Activated CD4-positive, alpha-beta T cell treated with anti-CD3 and anti-CD28 coated beads for 36 hours (primary cell): ENCODE data around the gene PTX4. TPM values are rescaled to one million over a fixed set of nuclear protein-coding genes. Genes with fewer than 3 reads are reported as not detected.

Experiments used
- ATAC-seq: fragments of 200-7000 bp; cut with Tn5 transposase; one replicate; pipeline ENCODE4 v1.10.0; 2021; ENCODE audit warnings: mild to moderate bottlenecking, moderate library complexity
- CTCF ChIA-PET: fragments of 350-600 bp; sonication (Branson Sonifier 250); formaldehyde crosslinking; loops from one replicate; lab custom pipeline; 2021; ENCODE audit warnings: antibody characterized with exemption; lab: Charles Lee
- POLR2A ChIA-PET: fragments of 350-600 bp; sonication (Branson Sonifier 250); formaldehyde crosslinking; loops from one replicate; lab custom pipeline; 2021; ENCODE audit warnings: antibody characterized with exemption, inconsistent platforms; lab: Charles Lee
- DNase-seq: peaks from one replicate; pipeline ENCODE4 v3.0.0-alpha.2; 2020
- H3K27ac Mint-ChIP-seq: one replicate; pipeline ENCODE4 v1.8.0; 2021; ENCODE audit warnings: mixed read lengths
- H3K27me3 Mint-ChIP-seq: one replicate; pipeline ENCODE4 v1.8.0; 2021; ENCODE audit warnings: mixed read lengths
- H3K36me3 Mint-ChIP-seq: one replicate; pipeline ENCODE4 v1.8.0; 2021; ENCODE audit warnings: low read depth, mixed read lengths
- H3K4me1 Mint-ChIP-seq: one replicate; pipeline ENCODE4 v1.8.0; 2021; ENCODE audit warnings: mixed read lengths
- H3K4me3 Mint-ChIP-seq: one replicate; pipeline ENCODE4 v1.8.0; 2021; ENCODE audit warnings: mild to moderate bottlenecking, moderate library complexity, mixed read lengths
- H3K9me3 Mint-ChIP-seq: one replicate; pipeline ENCODE4 v1.8.0; 2021; ENCODE audit warnings: low read depth, mixed read lengths
- intact Hi-C, 2 experiments: fragments of 100-400 bp; cut with DNase I in 1 of 2; cut with micrococcal nuclease in 1 of 2; formaldehyde crosslinking; loops; one replicate each; pipeline versions ENCODE4 v1.14.2 to v1.15.1; 2022 to 2024; cut with DNase I, micrococcal nuclease
- total RNA-seq, 2 experiments: library from RNA; stranded (reverse); gene quantifications; one replicate each; pipeline ENCODE4 v1.2.3, GENCODE V29; 2021

The PTX4 gene
- not detected for total RNA-seq

- ChIA-PET POLR2A (no interaction called here), CTCF (no interaction called here)
- intact Hi-C loops = no loop called here
- peaks cover 8% of the 10 kb centered on the region for H3K4me1 Mint-ChIP-seq
- no peak within 1 kb of the TSS for H3K27ac Mint-ChIP-seq
- no peaks in the 10 kb centered on the region for H3K9me3 Mint-ChIP-seq
- no peak within 1 kb of the TSS for H3K4me3 Mint-ChIP-seq
- H3K36me3 Mint-ChIP-seq = no peaks in the 10 kb centered on the region
- no peak for DNase-seq
- ATAC-seq = no peak
- no peaks in the 10 kb centered on the region for H3K27me3 Mint-ChIP-seq
These were observed at the start of gene PTX4 for GRCh38 chr16:1488619-1489018. Gene PTX4, minus strand, starts transcription at chr16:1488944. Its CDS starts 35 bp downstream, at chr16:1488909.

- Mint-ChIP-seq H3K27ac (peak overlapping the region; percentile 94), H3K9me3 (no peaks in the 10 kb centered on the region), H3K36me3 (peaks cover 46% of the 10 kb centered on the region), H3K4me1 (peaks cover 57% of the 10 kb centered on the region), H3K27me3 (no peaks in the 10 kb centered on the region), H3K4me3 (peak overlapping the region; percentile 95)
- DNase-seq = peak; percentile 60
- peak; percentile 3 for ATAC-seq
- POLR2A ChIA-PET = no interaction called here
- intact Hi-C loops = loop anchor here in 1 of 2 experiments (5.0 kb wide), 1 partner anchor 74 kb away; the partner anchor contains the start of genes CRAMP1 and IFT140
- CTCF ChIA-PET = interaction anchor here (0.7 to 1.3 kb wide), 3 partner anchors 24 to 178 kb away, joined by 3 to 4 read pairs (median 4); no protein-coding TSS in a partner anchor
These were observed 49.1 kb upstream of the PTX4 start for GRCh38 chr16:1537763-1538289.

- Mint-ChIP-seq H3K36me3 (peaks cover 45% of the 10 kb centered on the region), H3K4me3 (peak overlapping the region; percentile 95), H3K4me1 (peaks cover 56% of the 10 kb centered on the region), H3K27me3 (no peaks in the 10 kb centered on the region), H3K27ac (peak overlapping the region; percentile 94), H3K9me3 (no peaks in the 10 kb centered on the region)
- ATAC-seq = no peak
- intact Hi-C loops = loop anchor here in 1 of 2 experiments (5.0 kb wide), 1 partner anchor 75 kb away; the partner anchor contains the start of genes CRAMP1 and IFT140
- ChIA-PET CTCF (interaction anchor here (0.9 kb wide), 1 partner anchor 23 kb away, joined by 4 read pairs; no protein-coding TSS in a partner anchor), POLR2A (no interaction called here)
- no peak for DNase-seq
These were observed 48.4 kb upstream of the PTX4 start for GRCh38 chr16:1537138-1537577.

- Mint-ChIP-seq H3K36me3 (peaks cover 45% of the 10 kb centered on the region), H3K27ac (peak overlapping the region; percentile 94), H3K4me3 (peak overlapping the region; percentile 95), H3K4me1 (peaks cover 52% of the 10 kb centered on the region), H3K9me3 (no peaks in the 10 kb centered on the region), H3K27me3 (no peaks in the 10 kb centered on the region)
- ChIA-PET POLR2A (no interaction called here), CTCF (no interaction called here)
- intact Hi-C loops = loop anchor here in 1 of 2 experiments (5.0 kb wide), 1 partner anchor 76 kb away; the partner anchor contains the start of genes CRAMP1 and IFT140
- no peak for DNase-seq
- ATAC-seq = no peak
These were observed 47.9 kb upstream of the PTX4 start for GRCh38 chr16:1536601-1537000.

GRCh38 chr16:1535391-1536291, 46.9 kb upstream of the PTX4 start:
- ChIA-PET CTCF (interaction anchor here (0.7 kb wide), 2 partner anchors 22 to 108 kb away, joined by 3 read pairs; no protein-coding TSS in a partner anchor), POLR2A (interaction anchor here (0.6 to 0.7 kb wide), 3 partner anchors 116 to 233 kb away, joined by 3 to 7 read pairs (median 6); no protein-coding TSS in a partner anchor)
- intact Hi-C loops = loop anchor here (1.0 to 5.0 kb wide), 8 partner anchors 8 to 237 kb away; partner anchors contain the start of genes CRAMP1 (in 2 of the 2), IFT140 (in 2 of the 2), EME2 (in 1 of the 2) and JPT2 (in 1 of the 2)
- H3K4me1 Mint-ChIP-seq = peaks cover 49% of the 10 kb centered on the region
- DNase-seq = peak; percentile 57
- peak; percentile 37 for ATAC-seq
- H3K27me3 Mint-ChIP-seq = no peaks in the 10 kb centered on the region
- no peaks in the 10 kb centered on the region for H3K9me3 Mint-ChIP-seq
- peak overlapping the region; percentile 94 for H3K27ac Mint-ChIP-seq
- H3K36me3 Mint-ChIP-seq = peaks cover 45% of the 10 kb centered on the region
- H3K4me3 Mint-ChIP-seq = peak overlapping the region; percentile 95

- H3K9me3 Mint-ChIP-seq = no peaks in the 10 kb centered on the region
- peak overlapping the region; percentile 94 for H3K27ac Mint-ChIP-seq
- ChIA-PET CTCF (interaction anchor here (0.7 kb wide), 2 partner anchors 21 to 303 kb away, joined by 3 read pairs; no protein-coding TSS in a partner anchor), POLR2A (interaction anchor here (0.7 kb wide), 1 partner anchor 229 kb away, joined by 6 read pairs; no protein-coding TSS in a partner anchor)
- DNase-seq (peak; percentile 57), ATAC-seq (peak; percentile 28)
- intact Hi-C loops = loop anchor here (1.0 to 5.0 kb wide), 9 partner anchors 9 to 238 kb away; partner anchors contain the start of genes CRAMP1 (in 2 of the 2), IFT140 (in 2 of the 2), EME2 (in 1 of the 2) and JPT2 (in 1 of the 2)
- peaks cover 48% of the 10 kb centered on the region for H3K4me1 Mint-ChIP-seq
- H3K4me3 Mint-ChIP-seq = peak overlapping the region; percentile 95
- peaks cover 43% of the 10 kb centered on the region for H3K36me3 Mint-ChIP-seq
- no peaks in the 10 kb centered on the region for H3K27me3 Mint-ChIP-seq
These were observed 45.6 kb upstream of the PTX4 start for GRCh38 chr16:1534021-1535020.

GRCh38 chr16:1533443-1533951, 44.8 kb upstream of the PTX4 start, which contains the start of gene TMEM204:
Gene TMEM204, plus strand, starts transcription at chr16:1533666. Its CDS starts 610 bp downstream, at chr16:1534276.
- intact Hi-C loops = loop anchor here (1.0 to 5.0 kb wide), 2 partner anchors 40 to 174 kb away; partner anchors contain the start of genes MAPK8IP3 (in 1 of the 2) and TELO2 (in 1 of the 2)
- Mint-ChIP-seq H3K27ac (peak within 1 kb of the TSS; percentile 94), H3K4me3 (peak within 1 kb of the TSS; percentile 95), H3K27me3 (no peaks in the 10 kb centered on the region), H3K4me1 (peaks cover 39% of the 10 kb centered on the region), H3K9me3 (no peaks in the 10 kb centered on the region), H3K36me3 (peaks cover 39% of the 10 kb centered on the region)
- CTCF ChIA-PET = interaction anchor here (0.7 kb wide), 1 partner anchor 304 kb away, joined by 3 read pairs; no protein-coding TSS in a partner anchor
- POLR2A ChIA-PET = no interaction called here
- DNase-seq = peak; percentile 66
- peak; percentile 25 for ATAC-seq

- H3K36me3 Mint-ChIP-seq = peaks cover 33% of the 10 kb centered on the region
- H3K27me3 Mint-ChIP-seq = no peaks in the 10 kb centered on the region
- H3K4me3 Mint-ChIP-seq = peak overlapping the region; percentile 95
- DNase-seq (no peak), ATAC-seq (no peak)
- peak overlapping the region; percentile 37 for H3K27ac Mint-ChIP-seq
- ChIA-PET POLR2A (no interaction called here), CTCF (no interaction called here)
- intact Hi-C loops = loop anchor here (1.0 to 5.0 kb wide), 2 partner anchors 39 to 175 kb away; partner anchors contain the start of genes MAPK8IP3 (in 1 of the 2) and TELO2 (in 1 of the 2)
- peaks cover 36% of the 10 kb centered on the region for H3K4me1 Mint-ChIP-seq
- no peaks in the 10 kb centered on the region for H3K9me3 Mint-ChIP-seq
These were observed 44.0 kb upstream of the PTX4 start for GRCh38 chr16:1532771-1533170.

GRCh38 chr16:1532081-1532760, 43.5 kb upstream of the PTX4 start:
- no peak for ATAC-seq
- CTCF ChIA-PET = no interaction called here
- peak overlapping the region; percentile 95 for H3K4me3 Mint-ChIP-seq

More at GRCh38 chr16:1532081-1532760, 43.5 kb upstream of the PTX4 start:
- POLR2A ChIA-PET = no interaction called here
- H3K27ac Mint-ChIP-seq = no peak overlapping the region
- intact Hi-C loops = loop anchor here in 1 of 2 experiments (5.0 kb wide), 1 partner anchor 175 kb away; the partner anchor contains the start of gene MAPK8IP3
- DNase-seq = no peak
- H3K27me3 Mint-ChIP-seq = no peaks in the 10 kb centered on the region
- H3K4me1 Mint-ChIP-seq = peaks cover 33% of the 10 kb centered on the region
- H3K9me3 Mint-ChIP-seq = no peaks in the 10 kb centered on the region
- peaks cover 27% of the 10 kb centered on the region for H3K36me3 Mint-ChIP-seq
